A673 (cell line): ENCODE data around the gene TCEAL7.

Experiments used
- CTCF ChIP-seq: fragments of 300-800, 200-600 bp; sonication (generic); conservative IDR thresholded peaks from 2 replicates; pipeline ENCODE4 v1.5.1; 2017; ENCODE audit warnings: low read depth, mild to moderate bottlenecking, antibody characterized with exemption, low read length, moderate library complexity, mixed read lengths
- EZH2 ChIP-seq: fragments of 200-600 bp; sonication (generic); IDR thresholded peaks from 2 replicates; pipeline ENCODE4 v1.6.1; 2017; ENCODE audit warnings: borderline replicate concordance, low read depth, mild to moderate bottlenecking, mixed read lengths, antibody characterized with exemption, low read length; ENCODE audit not compliant: poor library complexity, severe bottlenecking

- TF ChIP-seq EZH2 (no peak), CTCF (no peak)
Observed at GRCh38 chrX:103357871-103358270, 27.8 kb downstream of the TCEAL7 start.
